Measurements from ENCODE around the gene POU3F2. TPM values are rescaled to one million over a fixed set of nuclear protein-coding genes. Genes with fewer than 3 reads are reported as not detected.

POU3F2 gene
- polyA plus RNA-seq, 1 experiment, result not detected

DNA sequence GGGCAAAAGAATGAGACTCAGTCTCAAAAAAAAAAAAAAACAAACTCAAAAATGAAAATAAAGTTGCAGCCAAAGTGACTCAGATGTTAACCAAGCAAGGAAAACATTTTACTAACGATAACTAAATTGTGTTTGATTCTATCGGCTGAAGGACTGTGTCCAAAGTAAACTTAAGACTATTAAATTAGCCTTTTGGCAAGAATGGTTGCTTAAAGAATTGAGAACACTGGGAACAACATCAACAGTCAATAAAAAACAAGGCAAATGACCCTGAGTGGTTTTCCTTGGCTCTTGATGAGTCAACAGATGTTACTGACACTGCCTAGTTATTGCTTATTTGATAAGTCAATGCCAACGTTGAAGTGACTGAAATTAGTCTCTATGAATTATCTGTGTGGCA lies 36.7 kb downstream of the POU3F2 start:
- peak; percentile 6 for DNase-seq (ENCODE audit: low read depth)
- no peaks in the 10 kb centered on the region for H3K36me3 ChIP-seq (ENCODE audit: control insufficient read depth, insufficient read depth, low read length)
- no peak for TF ChIP-seq CTCF (IDR thresholded peaks at IDR 0.05; ENCODE audit: insufficient read depth, low read depth, low read length)
- no peak overlapping the region for H3K4me3 ChIP-seq (ENCODE audit: low read depth, low read length)
- ChIA-PET POLR2A (no interaction called here), CTCF (no interaction called here)
- H3K27me3 ChIP-seq (ENCODE audit: control insufficient read depth, insufficient read depth, low read length), result no peaks in the 10 kb centered on the region

DNA sequence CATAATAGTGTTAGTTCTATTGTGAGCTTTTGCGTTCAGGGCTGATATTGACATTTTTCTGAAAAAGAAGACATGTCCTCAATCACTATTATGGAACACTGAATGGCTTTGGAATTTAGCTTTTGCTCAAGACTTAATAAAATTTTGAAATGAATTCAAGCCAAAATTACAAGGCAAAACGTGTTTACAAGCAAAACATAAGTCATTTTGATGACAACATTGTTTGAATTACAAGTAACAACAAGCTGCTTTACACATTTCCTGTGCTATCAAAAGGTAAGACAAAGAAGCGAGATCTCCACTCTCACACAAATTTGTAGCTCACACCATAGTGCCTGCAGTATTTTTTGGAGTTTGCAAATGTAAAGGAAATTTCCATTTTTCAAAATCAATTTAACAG lies 37.4 kb downstream of the POU3F2 start:
- CTCF ChIA-PET, result no interaction called here
- H3K4me3 ChIP-seq (ENCODE audit: low read depth, low read length), result no peak overlapping the region
- no peak for DNase-seq (ENCODE audit: low read depth)
- no peaks in the 10 kb centered on the region for H3K27me3 ChIP-seq (ENCODE audit: control insufficient read depth, insufficient read depth, low read length)
- TF ChIP-seq CTCF (IDR thresholded peaks at IDR 0.05; ENCODE audit: insufficient read depth, low read depth, low read length), result no peak
- H3K36me3 ChIP-seq (ENCODE audit: control insufficient read depth, insufficient read depth, low read length), result no peaks in the 10 kb centered on the region
- POLR2A ChIA-PET, result no interaction called here

DNA sequence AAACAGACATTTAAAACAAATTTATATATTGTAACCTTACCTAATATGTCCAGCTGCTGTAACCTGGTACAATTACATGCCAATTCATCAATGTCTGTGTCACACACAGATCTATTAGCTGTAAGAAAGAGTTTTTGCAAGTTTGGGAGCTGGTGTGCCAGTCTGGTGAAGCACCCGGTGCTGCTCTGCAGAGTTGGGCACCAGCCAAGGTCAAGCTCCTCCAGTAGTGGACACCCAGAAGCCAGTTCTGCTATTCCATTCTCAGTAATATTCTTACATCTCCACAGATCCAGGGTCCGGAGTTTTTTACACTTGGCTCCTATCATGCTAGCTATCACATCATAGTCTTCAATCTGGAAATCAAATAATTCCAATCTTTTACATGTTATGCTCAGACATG lies 41.0 kb downstream of the POU3F2 start:
- no peaks in the 10 kb centered on the region for H3K36me3 ChIP-seq (ENCODE audit: control insufficient read depth, insufficient read depth, low read length)
- ChIA-PET POLR2A (no interaction called here), CTCF (interaction anchor here (1.6 kb wide), 1 partner anchor 11 kb away, joined by 4 read pairs; no protein-coding TSS in a partner anchor)
- no peaks in the 10 kb centered on the region for H3K27me3 ChIP-seq (ENCODE audit: control insufficient read depth, insufficient read depth, low read length)
- no peak for DNase-seq (ENCODE audit: low read depth)
- no peak for TF ChIP-seq CTCF (IDR thresholded peaks at IDR 0.05; ENCODE audit: insufficient read depth, low read depth, low read length)
- H3K4me3 ChIP-seq (ENCODE audit: low read depth, low read length), result no peak overlapping the region

DNA sequence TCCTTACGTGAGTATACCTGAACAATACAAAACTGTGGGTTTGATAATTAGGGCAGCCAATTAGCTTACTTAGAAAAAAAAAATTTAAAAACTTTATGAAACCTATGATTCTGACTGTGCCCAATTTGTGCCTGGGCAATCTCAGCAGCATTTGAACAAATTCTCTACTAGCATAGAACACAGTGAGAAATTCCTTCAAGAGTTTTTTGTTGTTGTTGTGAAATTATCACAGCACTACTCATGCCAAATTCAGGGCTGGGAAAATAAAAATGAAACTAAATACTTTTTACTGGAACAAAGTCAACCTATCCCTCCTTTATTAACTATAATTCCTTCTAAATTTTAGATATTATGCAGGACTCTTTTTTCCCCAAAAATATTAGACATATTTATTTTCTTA lies 42.9 kb downstream of the POU3F2 start:
- no peak for TF ChIP-seq CTCF (IDR thresholded peaks at IDR 0.05; ENCODE audit: insufficient read depth, low read depth, low read length)

GRCh38 chr6:98880486-98880885 lies 46.1 kb downstream of the POU3F2 start:
- Histone ChIP-seq H3K27me3 (ENCODE audit: control insufficient read depth, insufficient read depth, low read length) (no peaks in the 10 kb centered on the region), H3K36me3 (ENCODE audit: control insufficient read depth, insufficient read depth, low read length) (no peaks in the 10 kb centered on the region), H3K4me3 (ENCODE audit: low read depth, low read length) (no peak overlapping the region)
- no peak for TF ChIP-seq CTCF (IDR thresholded peaks at IDR 0.05; ENCODE audit: insufficient read depth, low read depth, low read length)
- ChIA-PET POLR2A (no interaction called here), CTCF (interaction anchor here (1.6 kb wide), 1 partner anchor 8 kb away, joined by 3 read pairs; no protein-coding TSS in a partner anchor)
- DNase-seq (ENCODE audit: low read depth), result no peak

More for the DNA sequence above, 42.9 kb downstream of the POU3F2 start:
- ChIA-PET CTCF (no interaction called here), POLR2A (no interaction called here)
- no peaks in the 10 kb centered on the region for H3K36me3 ChIP-seq (ENCODE audit: control insufficient read depth, insufficient read depth, low read length)
- no peak for DNase-seq (ENCODE audit: low read depth)
- no peaks in the 10 kb centered on the region for H3K27me3 ChIP-seq (ENCODE audit: control insufficient read depth, insufficient read depth, low read length)
- no peak overlapping the region for H3K4me3 ChIP-seq (ENCODE audit: low read depth, low read length)

Measured in BJ (cell line).